ENCODE results near the gene CD93. TPM values are rescaled to one million over a fixed set of nuclear protein-coding genes. Genes with fewer than 3 reads are reported as not detected.

The CD93 gene
- total RNA-seq, 1 experiment from 2014 or later, result not detected

DNA sequence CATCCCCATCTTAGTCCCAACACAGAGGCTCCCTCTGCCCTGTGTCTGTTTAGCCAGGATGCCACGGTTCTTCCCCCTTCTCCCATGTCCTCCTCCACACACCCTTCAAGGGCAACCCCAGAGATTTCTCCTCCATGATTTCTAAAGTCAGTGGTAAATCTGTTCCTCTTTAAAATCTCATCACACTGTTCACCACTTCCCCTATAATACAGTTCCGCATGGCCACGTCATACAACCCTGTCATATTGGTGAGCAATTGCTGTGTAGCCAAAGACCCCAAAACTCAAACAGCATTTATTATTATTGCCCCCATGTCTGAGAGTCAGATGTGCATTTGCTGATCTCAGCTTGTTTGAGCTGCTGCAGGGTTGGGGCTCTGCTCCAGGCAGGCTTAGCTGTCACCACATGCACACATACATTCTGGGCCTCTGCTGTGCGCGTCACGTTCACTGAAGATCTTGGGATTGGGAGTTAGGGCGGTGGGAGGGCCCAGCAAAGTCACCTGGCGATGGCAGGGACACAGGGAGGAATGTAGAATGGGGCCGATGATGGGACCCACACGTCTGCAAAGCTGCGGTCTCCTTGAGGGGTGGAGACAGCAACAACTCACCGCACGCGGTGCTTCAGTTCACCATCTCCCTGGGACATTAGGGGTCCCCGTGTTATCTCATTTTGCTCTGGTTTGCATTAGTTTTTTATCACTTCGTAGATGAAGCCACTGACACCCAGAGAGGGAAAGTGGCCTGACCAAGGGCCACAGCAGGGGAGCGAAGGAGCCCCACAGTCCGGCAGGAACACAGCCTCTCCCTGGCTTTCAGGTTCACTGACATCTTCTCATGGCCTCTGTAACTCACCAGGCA, 36.9 kb upstream of the CD93 start:
- DNase-seq, result no peak
- Histone ChIP-seq H3K9ac (ENCODE audit: low read length) (0 out of 2 replicates have a peak overlapping the region, but pooled peaks have one; percentile 8), H2AFZ (ENCODE audit: low read length) (0 out of 2 replicates have a peak overlapping the region, but pooled peaks have one; percentile 68), H3K4me2 (ENCODE audit: low read depth, low read length, poor library complexity, severe bottlenecking) (peak overlapping the region; percentile 71), H4K20me1 (ENCODE audit: insufficient read depth, low read depth, low read length) (no peaks in the 10 kb centered on the region), H3K27ac (ENCODE audit: low read length) (peak overlapping the region; percentile 98), H3K27me3 (ENCODE audit: low read length) (no peaks in the 10 kb centered on the region), H3K9me2 (replicated peaks; ENCODE audit: insufficient read depth, low read length) (no peaks in the 10 kb centered on the region), H3K36me3 (ENCODE audit: insufficient read depth, low read length) (no peaks in the 10 kb centered on the region), H3K9me3 (ENCODE audit: low read length) (no peaks in the 10 kb centered on the region), H3K4me1 (ENCODE audit: low read length) (peaks cover 66% of the 10 kb centered on the region), H3K79me2 (ENCODE audit: low read length) (no peaks in the 10 kb centered on the region), H3K4me3 (ENCODE audit: low read length) (no peak overlapping the region)

DNA sequence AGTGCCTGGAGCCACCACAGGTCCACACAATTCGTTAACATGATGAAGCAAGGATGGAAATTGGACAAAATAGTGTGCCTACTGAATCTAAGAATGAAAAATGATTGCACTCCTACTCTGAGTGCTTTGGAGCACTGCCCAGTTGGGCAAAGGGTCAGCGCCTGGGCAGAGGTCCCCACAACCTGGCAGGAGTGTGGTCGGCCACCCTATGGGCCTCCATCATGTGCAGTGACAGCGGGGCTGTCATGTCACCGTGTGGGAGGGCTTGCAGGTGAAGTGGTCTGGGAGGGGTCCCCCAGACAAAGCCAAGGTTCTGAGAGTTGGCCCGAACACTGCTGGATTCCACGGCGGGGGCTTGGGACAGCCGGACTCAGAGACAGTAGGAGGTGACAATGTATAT, 36.2 kb upstream of the CD93 start:
- H3K27me3 ChIP-seq (ENCODE audit: low read length), result no peaks in the 10 kb centered on the region
- H3K27ac ChIP-seq (ENCODE audit: low read length), result no peak overlapping the region
- H3K4me2 ChIP-seq (ENCODE audit: low read depth, low read length, poor library complexity, severe bottlenecking), result no peak overlapping the region
- H3K9me3 ChIP-seq (ENCODE audit: low read length), result no peaks in the 10 kb centered on the region
- H3K36me3 ChIP-seq (ENCODE audit: insufficient read depth, low read length), result no peaks in the 10 kb centered on the region
- no peaks in the 10 kb centered on the region for H4K20me1 ChIP-seq (ENCODE audit: insufficient read depth, low read depth, low read length)
- no peak overlapping the region for H3K9ac ChIP-seq (ENCODE audit: low read length)
- no peaks in the 10 kb centered on the region for H3K9me2 ChIP-seq (replicated peaks; ENCODE audit: insufficient read depth, low read length)
- peaks cover 61% of the 10 kb centered on the region for H3K4me1 ChIP-seq (ENCODE audit: low read length)
- H3K79me2 ChIP-seq (ENCODE audit: low read length), result no peaks in the 10 kb centered on the region
- no peak for DNase-seq
- no peak overlapping the region for H3K4me3 ChIP-seq (ENCODE audit: low read length)
- H2AFZ ChIP-seq (ENCODE audit: low read length), result no peak overlapping the region

DNA sequence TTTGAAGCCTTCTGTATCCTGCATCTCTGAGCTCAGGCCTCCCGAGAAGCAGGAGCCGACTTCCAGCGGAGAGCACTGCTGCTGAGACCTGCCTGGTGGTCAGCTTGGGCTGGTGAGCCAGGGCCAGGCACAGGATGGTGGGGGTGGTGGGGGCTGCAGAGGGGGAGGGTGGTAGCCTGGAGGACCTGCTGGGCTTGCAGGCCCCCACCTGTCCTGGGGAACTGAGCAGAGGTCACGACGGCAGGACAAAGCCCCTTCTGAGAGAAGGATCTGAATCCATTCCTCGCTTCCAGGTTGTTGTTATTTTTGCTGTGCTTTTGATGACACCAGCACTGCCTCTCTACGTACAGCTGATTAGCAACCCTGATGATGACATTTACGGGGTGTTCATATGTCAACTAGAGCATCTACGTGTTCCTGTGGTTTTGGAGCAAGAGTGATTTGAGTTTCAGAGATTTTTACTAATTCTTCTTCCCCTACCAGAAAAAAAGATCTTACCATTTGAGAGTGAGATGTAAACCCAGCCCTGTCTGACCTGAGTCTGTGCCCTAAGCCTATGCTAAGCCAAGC, 35.7 kb upstream of the CD93 start:
- Histone ChIP-seq H3K4me1 (ENCODE audit: low read length) (peaks cover 59% of the 10 kb centered on the region), H3K27ac (ENCODE audit: low read length) (no peak overlapping the region), H3K4me2 (ENCODE audit: low read depth, low read length, poor library complexity, severe bottlenecking) (no peak overlapping the region), H3K9me2 (replicated peaks; ENCODE audit: insufficient read depth, low read length) (no peaks in the 10 kb centered on the region), H2AFZ (ENCODE audit: low read length) (no peak overlapping the region), H3K9ac (ENCODE audit: low read length) (no peak overlapping the region), H4K20me1 (ENCODE audit: insufficient read depth, low read depth, low read length) (no peaks in the 10 kb centered on the region), H3K36me3 (ENCODE audit: insufficient read depth, low read length) (no peaks in the 10 kb centered on the region), H3K79me2 (ENCODE audit: low read length) (no peaks in the 10 kb centered on the region), H3K27me3 (ENCODE audit: low read length) (no peaks in the 10 kb centered on the region), H3K4me3 (ENCODE audit: low read length) (no peak overlapping the region), H3K9me3 (ENCODE audit: low read length) (no peaks in the 10 kb centered on the region)
- DNase-seq, result no peak

DNA sequence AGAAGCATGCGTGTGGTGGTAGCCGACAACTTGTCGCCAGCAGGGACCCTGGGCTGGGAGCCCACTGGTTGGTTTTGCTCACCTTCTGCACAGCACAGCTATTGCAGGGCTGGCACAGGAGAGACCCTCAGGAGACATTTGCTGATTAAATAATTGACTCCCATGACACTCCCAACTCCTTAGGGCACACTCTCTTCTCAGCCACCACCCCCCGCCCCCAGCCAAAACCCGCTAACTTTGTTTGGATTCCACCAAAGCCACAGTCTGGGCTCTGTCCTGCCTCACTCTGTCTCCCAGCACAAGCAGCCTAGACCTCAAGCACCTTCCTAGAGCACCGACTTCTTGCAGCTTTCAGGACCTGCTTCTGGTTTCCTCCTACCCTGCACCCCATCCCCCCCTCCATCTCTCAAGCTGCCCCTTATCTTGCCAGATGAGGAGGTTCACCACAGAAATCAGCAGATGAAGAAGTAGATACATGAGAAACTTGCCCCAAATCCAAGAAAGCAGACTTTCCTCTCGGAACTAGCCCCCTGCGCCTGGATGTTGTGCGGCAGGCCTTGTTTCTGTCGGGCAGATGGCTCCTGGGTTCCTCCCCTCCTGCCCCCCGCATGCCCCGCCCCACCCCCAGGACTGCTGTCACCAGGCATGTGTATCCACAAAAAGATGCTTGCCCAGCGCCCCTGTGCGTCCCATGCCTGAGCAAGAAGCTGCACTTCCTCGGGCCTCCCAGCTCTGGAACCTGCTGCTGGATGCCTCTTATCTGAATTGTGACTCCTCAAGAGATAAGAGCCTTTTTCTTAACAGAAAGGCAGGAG, 35.0 kb upstream of the CD93 start:
- no peaks in the 10 kb centered on the region for H3K36me3 ChIP-seq (ENCODE audit: insufficient read depth, low read length)
- no peaks in the 10 kb centered on the region for H4K20me1 ChIP-seq (ENCODE audit: insufficient read depth, low read depth, low read length)
- H3K4me2 ChIP-seq (ENCODE audit: low read depth, low read length, poor library complexity, severe bottlenecking), result no peak overlapping the region
- DNase-seq, result no peak
- no peak overlapping the region for H2AFZ ChIP-seq (ENCODE audit: low read length)
- no peaks in the 10 kb centered on the region for H3K9me2 ChIP-seq (replicated peaks; ENCODE audit: insufficient read depth, low read length)
- no peaks in the 10 kb centered on the region for H3K9me3 ChIP-seq (ENCODE audit: low read length)
- H3K4me1 ChIP-seq (ENCODE audit: low read length), result peaks cover 58% of the 10 kb centered on the region
- H3K4me3 ChIP-seq (ENCODE audit: low read length), result no peak overlapping the region
- no peaks in the 10 kb centered on the region for H3K79me2 ChIP-seq (ENCODE audit: low read length)
- H3K27ac ChIP-seq (ENCODE audit: low read length), result no peak overlapping the region
- H3K9ac ChIP-seq (ENCODE audit: low read length), result no peak overlapping the region
- H3K27me3 ChIP-seq (ENCODE audit: low read length), result no peaks in the 10 kb centered on the region

DNA sequence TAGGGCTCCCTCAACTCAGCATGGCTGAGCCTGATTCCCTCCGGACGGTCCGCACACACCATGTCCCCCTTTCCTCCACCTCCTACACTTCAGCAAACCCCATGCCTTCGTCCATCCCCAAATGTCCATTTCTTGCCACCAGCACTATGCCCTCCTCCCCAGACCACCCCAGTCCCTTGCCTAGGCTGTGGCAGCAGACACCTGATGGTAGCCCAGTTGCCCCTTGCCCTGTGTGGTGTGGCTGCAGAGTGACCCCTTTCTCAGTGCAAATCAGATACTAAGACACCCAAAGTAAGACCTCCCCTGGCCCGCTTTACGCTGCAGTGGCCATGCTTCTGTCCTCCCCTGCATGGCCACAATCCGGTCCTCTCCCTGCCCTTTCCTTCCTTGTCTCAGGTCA, 34.1 kb upstream of the CD93 start:
- no peaks in the 10 kb centered on the region for H3K27me3 ChIP-seq (ENCODE audit: low read length)
- peaks cover 49% of the 10 kb centered on the region for H3K4me1 ChIP-seq (ENCODE audit: low read length)
- no peak for DNase-seq
- no peak overlapping the region for H2AFZ ChIP-seq (ENCODE audit: low read length)
- H3K79me2 ChIP-seq (ENCODE audit: low read length), result no peaks in the 10 kb centered on the region
- no peaks in the 10 kb centered on the region for H4K20me1 ChIP-seq (ENCODE audit: insufficient read depth, low read depth, low read length)
- no peaks in the 10 kb centered on the region for H3K36me3 ChIP-seq (ENCODE audit: insufficient read depth, low read length)
- H3K9me2 ChIP-seq (replicated peaks; ENCODE audit: insufficient read depth, low read length), result no peaks in the 10 kb centered on the region
- no peak overlapping the region for H3K9ac ChIP-seq (ENCODE audit: low read length)
- no peak overlapping the region for H3K27ac ChIP-seq (ENCODE audit: low read length)
- no peak overlapping the region for H3K4me3 ChIP-seq (ENCODE audit: low read length)
- no peak overlapping the region for H3K4me2 ChIP-seq (ENCODE audit: low read depth, low read length, poor library complexity, severe bottlenecking)
- H3K9me3 ChIP-seq (ENCODE audit: low read length), result no peaks in the 10 kb centered on the region

DNA sequence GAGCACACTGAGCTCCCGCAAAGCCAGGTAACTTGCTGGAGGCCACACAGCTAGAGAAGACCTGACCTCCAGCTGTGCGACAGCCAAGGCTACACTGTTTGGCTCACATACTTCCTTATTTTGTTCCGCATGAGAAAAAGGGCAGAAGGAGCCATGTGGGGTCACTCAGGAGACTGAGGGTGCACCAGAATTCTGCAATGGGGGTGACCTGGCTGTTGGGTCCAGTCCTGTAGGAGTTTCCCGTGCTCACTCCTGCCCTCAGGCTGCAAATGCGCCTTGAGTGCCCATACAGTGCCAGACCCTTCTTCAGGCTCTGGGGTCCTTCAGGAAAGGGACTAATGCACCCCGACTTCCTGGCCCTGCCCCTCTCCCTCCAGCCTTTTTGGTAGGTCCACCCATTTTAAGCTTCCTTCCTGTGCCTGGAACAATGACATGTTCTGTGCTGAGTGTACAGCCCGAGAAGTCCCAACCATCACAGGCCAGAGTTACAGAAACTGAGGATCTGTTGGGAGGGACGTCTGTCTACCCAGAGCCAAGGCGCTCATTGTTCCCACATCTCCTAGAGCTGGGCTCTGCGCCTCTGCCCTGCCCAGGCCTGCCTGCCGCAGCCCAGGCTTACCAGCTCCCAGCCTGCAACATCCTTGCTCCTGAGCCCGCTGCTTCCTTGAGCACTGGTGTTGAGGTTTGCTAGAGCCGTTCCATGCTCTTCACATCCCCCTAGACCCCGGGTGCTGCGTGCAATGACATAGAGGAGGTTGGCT, 33.5 kb upstream of the CD93 start:
- no peak overlapping the region for H2AFZ ChIP-seq (ENCODE audit: low read length)

DNA sequence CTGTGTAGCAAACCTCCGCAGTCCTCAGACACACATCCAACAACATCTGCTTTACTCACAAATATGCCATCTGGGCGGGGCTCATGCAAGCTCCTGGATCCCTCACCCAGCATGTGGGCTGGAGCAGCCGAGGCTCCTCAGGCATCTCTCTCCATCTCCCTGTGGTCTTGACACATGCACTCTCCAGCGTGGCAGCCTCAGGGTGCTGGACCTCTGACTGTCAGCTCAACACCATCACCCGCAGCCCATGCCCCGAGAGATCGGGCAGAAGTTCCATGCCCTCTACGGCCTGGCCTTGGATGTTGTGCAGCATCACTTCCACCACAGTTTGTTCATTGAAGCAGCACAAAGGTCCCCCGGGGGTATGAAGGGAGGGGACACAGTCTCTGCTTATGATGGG, 32.6 kb upstream of the CD93 start:
- H3K4me2 ChIP-seq (ENCODE audit: low read depth, low read length, poor library complexity, severe bottlenecking), result no peak overlapping the region
- H3K9ac ChIP-seq (ENCODE audit: low read length), result 0 out of 2 replicates have a peak overlapping the region, but pooled peaks have one; percentile 24
- no peak overlapping the region for H2AFZ ChIP-seq (ENCODE audit: low read length)
- no peak overlapping the region for H3K27ac ChIP-seq (ENCODE audit: low read length)
- no peak overlapping the region for H3K4me3 ChIP-seq (ENCODE audit: low read length)
- no peaks in the 10 kb centered on the region for H3K27me3 ChIP-seq (ENCODE audit: low read length)
- no peaks in the 10 kb centered on the region for H3K9me2 ChIP-seq (replicated peaks; ENCODE audit: insufficient read depth, low read length)
- no peaks in the 10 kb centered on the region for H3K79me2 ChIP-seq (ENCODE audit: low read length)
- H3K36me3 ChIP-seq (ENCODE audit: insufficient read depth, low read length), result no peaks in the 10 kb centered on the region
- DNase-seq, result no peak
- no peaks in the 10 kb centered on the region for H3K9me3 ChIP-seq (ENCODE audit: low read length)
- H3K4me1 ChIP-seq (ENCODE audit: low read length), result peaks cover 34% of the 10 kb centered on the region
- no peaks in the 10 kb centered on the region for H4K20me1 ChIP-seq (ENCODE audit: insufficient read depth, low read depth, low read length)

More for the DNA sequence above, 33.5 kb upstream of the CD93 start:
- Histone ChIP-seq H4K20me1 (ENCODE audit: insufficient read depth, low read depth, low read length) (no peaks in the 10 kb centered on the region), H3K4me1 (ENCODE audit: low read length) (peaks cover 43% of the 10 kb centered on the region), H3K4me3 (ENCODE audit: low read length) (no peak overlapping the region), H3K9me3 (ENCODE audit: low read length) (no peaks in the 10 kb centered on the region), H3K27me3 (ENCODE audit: low read length) (no peaks in the 10 kb centered on the region), H3K4me2 (ENCODE audit: low read depth, low read length, poor library complexity, severe bottlenecking) (no peak overlapping the region), H3K36me3 (ENCODE audit: insufficient read depth, low read length) (no peaks in the 10 kb centered on the region), H3K27ac (ENCODE audit: low read length) (no peak overlapping the region), H3K79me2 (ENCODE audit: low read length) (no peaks in the 10 kb centered on the region), H3K9me2 (replicated peaks; ENCODE audit: insufficient read depth, low read length) (no peaks in the 10 kb centered on the region), H3K9ac (ENCODE audit: low read length) (no peak overlapping the region)
- no peak for DNase-seq

Data from Karpas-422 (cell line).